Smooth muscle cell (in vitro differentiated cells): ENCODE data around the gene C9orf72. TPM values are rescaled to one million over a fixed set of nuclear protein-coding genes. Genes with fewer than 3 reads are reported as not detected.

Source experiments
- DNase-seq: peaks from one replicate; lab custom pipeline; 2025; ENCODE audit not compliant: unreplicated experiment; lab: John Stamatoyannopoulos, UW
- H2AFZ ChIP-seq: fragments of 200-600 bp; sonication (generic); 2 replicates; pipeline ENCODE4 v1.6.0; 2016; ENCODE audit warnings: antibody characterized with exemption, low read depth, mild to moderate bottlenecking
- H3F3A ChIP-seq: fragments of 200-600 bp; sonication (generic); 2 replicates; pipeline ENCODE4 v1.6.0; 2017; ENCODE audit warnings: antibody characterized with exemption, low read depth
- H3K27ac ChIP-seq: fragments of 200-600 bp; sonication (generic); 2 replicates; pipeline ENCODE4 v1.5.1; 2016; ENCODE audit warnings: low read depth, mild to moderate bottlenecking
- H3K27me3 ChIP-seq: fragments of 200-600 bp; sonication (generic); 2 replicates; pipeline ENCODE4 v1.6.1; 2016; ENCODE audit warnings: low read depth, mild to moderate bottlenecking
- H3K36me3 ChIP-seq: fragments of 200-600 bp; sonication (generic); 2 replicates; pipeline ENCODE4 v1.5.1; 2016; ENCODE audit warnings: low read depth
- H3K4me1 ChIP-seq: fragments of 200-600 bp; sonication (generic); 2 replicates; pipeline ENCODE4 v1.5.1; 2016; ENCODE audit warnings: low read depth
- H3K4me2 ChIP-seq: fragments of 200-600 bp; sonication (generic); 2 replicates; pipeline ENCODE4 v1.6.0; 2016; ENCODE audit warnings: mild to moderate bottlenecking
- H3K4me3 ChIP-seq: fragments of 200-600 bp; sonication (generic); 2 replicates; pipeline ENCODE4 v1.5.1; 2016; ENCODE audit warnings: mild to moderate bottlenecking
- H3K79me2 ChIP-seq: fragments of 200-600 bp; sonication (generic); 2 replicates; pipeline ENCODE4 v1.6.0; 2016; ENCODE audit warnings: low read depth, mild to moderate bottlenecking
- H3K9ac ChIP-seq: fragments of 200-600 bp; sonication (generic); 2 replicates; pipeline ENCODE4 v1.6.0; 2016; ENCODE audit warnings: low read depth
- H3K9me3 ChIP-seq: fragments of 200-600 bp; sonication (generic); replicated peaks from 2 replicates; pipeline ENCODE4 v1.5.1; 2016; ENCODE audit warnings: low read depth
- H4K20me1 ChIP-seq: fragments of 200-600 bp; sonication (generic); 2 replicates; pipeline ENCODE4 v1.6.0; 2016; ENCODE audit warnings: low read depth
- CTCF ChIP-seq: fragments of 200-600 bp; sonication (generic); IDR thresholded peaks from 2 replicates; pipeline ENCODE4 v1.5.1; 2017; ENCODE audit warnings: borderline replicate concordance, mild to moderate bottlenecking, antibody characterized with exemption; ENCODE audit not compliant: insufficient read depth, poor library complexity, severe bottlenecking
- WGBS: methylation state at CpG from one replicate; pipeline ENCODE4 v1.1.7; 2016; ENCODE audit warnings: low lambda C conversion rate; 5-methylcytosine and 5-hydroxymethylcytosine counted together
- polyA plus RNA-seq: library from polyadenylated mRNA; unstranded; fragments of >200 nt; fragmentation: Nextera tagmentation; extraction: Ambion mirVana; gene quantifications from 2 replicates; pipeline ENCODE4 v1.2.1, GENCODE V29; 2016
- total RNA-seq: library from RNA; depleted of rRNA; stranded (reverse); fragments of >200 nt; gene quantifications from 2 replicates; pipeline ENCODE4 v1.2.3, GENCODE V29; 2014

Gene C9orf72
- total and polyA plus RNA-seq, 2 experiments from 2014 or later = 8.2 to 12.5 TPM

DNA sequence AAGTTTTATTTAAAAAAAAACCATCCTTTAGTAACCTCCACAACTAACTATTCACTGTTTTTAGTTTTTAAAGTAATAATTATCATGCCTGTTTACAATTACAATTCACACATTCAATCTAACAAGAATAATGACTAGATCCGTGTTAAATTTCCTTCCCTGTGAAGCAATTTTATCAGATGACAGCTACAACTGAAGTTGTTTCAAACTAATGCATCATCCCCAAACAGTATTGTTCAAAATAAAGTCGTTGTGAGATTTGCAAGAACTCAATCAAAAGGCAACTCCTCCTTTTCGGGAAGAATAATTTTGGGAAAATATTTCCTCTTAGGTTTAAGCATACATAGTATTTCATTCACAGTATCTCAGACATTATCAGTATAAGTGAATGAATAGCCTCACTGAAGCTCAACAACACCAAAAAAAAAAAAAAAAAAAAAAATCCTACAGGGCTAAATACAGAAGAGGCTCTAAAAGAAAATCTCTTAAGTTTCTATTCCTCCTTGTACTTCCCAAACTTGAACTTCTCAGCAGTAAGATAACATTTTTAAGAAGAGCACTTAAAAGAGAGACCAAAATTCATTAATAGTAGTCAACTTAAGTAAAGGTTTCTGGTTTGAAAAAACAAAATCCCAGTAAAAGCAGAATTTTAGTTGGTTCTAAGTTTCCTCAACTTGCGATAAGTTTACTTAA lies 9.4 kb downstream of the C9orf72 start:
- Histone ChIP-seq H3K9ac (no peak overlapping the region), H2AFZ (no peak overlapping the region), H3K36me3 (peaks cover 5% of the 10 kb centered on the region), H3K9me3 (no peaks in the 10 kb centered on the region), H3K27ac (no peak overlapping the region), H3F3A (no peaks in the 10 kb centered on the region), H3K4me2 (no peak overlapping the region), H3K4me1 (no peaks in the 10 kb centered on the region), H3K4me3 (no peak overlapping the region), H3K79me2 (no peaks in the 10 kb centered on the region), H4K20me1 (no peaks in the 10 kb centered on the region), H3K27me3 (no peaks in the 10 kb centered on the region)
- no peak for TF ChIP-seq CTCF
- WGBS = 94% methylated on average over 4 of the region's 4 CpGs
- DNase-seq = no peak

DNA sequence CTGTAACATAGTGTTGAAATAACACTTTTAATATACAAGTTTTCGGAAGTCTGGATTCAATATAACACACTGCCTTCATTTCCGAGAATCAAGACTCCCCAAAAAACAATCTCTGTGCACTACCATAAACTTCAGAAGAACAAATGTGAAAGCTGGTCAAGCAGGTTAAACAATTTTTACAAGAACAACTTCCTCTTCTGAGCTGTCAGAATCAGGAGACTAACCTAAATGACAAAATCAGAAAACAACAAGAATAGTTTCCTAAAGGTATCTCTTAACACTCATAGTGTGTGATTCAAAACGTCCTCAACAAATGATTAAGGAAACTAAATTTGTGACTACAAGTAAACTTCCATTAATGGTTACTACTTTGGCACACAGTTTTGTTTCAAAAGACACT lies 11.6 kb downstream of the C9orf72 start:
- Histone ChIP-seq H4K20me1 (no peaks in the 10 kb centered on the region), H3K4me1 (no peaks in the 10 kb centered on the region), H3K4me2 (no peak overlapping the region), H3K27me3 (no peaks in the 10 kb centered on the region), H3K79me2 (no peaks in the 10 kb centered on the region), H3K9me3 (no peaks in the 10 kb centered on the region), H3F3A (no peaks in the 10 kb centered on the region), H3K36me3 (peaks cover 5% of the 10 kb centered on the region), H3K4me3 (no peak overlapping the region), H3K9ac (no peak overlapping the region), H2AFZ (no peak overlapping the region), H3K27ac (no peak overlapping the region)
- WGBS = 85% methylated on average over 3 of the region's 3 CpGs
- DNase-seq = no peak
- no peak for TF ChIP-seq CTCF

GRCh38 chr9:27560457-27560856 lies 12.8 kb downstream of the C9orf72 start:
- Histone ChIP-seq H3K27me3 (no peaks in the 10 kb centered on the region), H3K4me1 (no peaks in the 10 kb centered on the region), H3K9ac (no peak overlapping the region), H3K4me3 (no peak overlapping the region), H3K36me3 (peaks cover under 1% of the 10 kb centered on the region), H3K9me3 (no peaks in the 10 kb centered on the region), H3K4me2 (no peak overlapping the region), H3K79me2 (no peaks in the 10 kb centered on the region), H3F3A (no peaks in the 10 kb centered on the region), H3K27ac (no peak overlapping the region), H2AFZ (no peak overlapping the region), H4K20me1 (no peaks in the 10 kb centered on the region)
- no peak for DNase-seq
- no peak for TF ChIP-seq CTCF

DNA sequence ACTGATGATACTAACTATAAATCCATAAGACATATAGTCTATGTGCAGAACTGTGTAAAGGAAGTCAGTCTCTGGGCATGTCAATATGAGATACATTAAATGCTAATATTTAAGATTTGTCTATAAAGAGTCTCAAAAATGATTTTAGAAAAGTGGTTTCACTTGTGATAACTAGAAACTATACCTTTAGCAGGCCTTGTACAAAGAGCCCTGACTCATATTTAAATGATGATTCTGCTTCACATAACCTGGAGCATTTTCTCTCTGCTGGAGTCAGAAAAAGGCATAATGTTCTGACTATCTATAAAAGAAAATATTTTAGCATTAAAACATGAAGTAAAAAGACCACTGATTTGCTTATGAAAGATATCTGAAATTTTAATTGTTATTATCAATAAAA lies 15.0 kb downstream of the C9orf72 start:
- H3K9me3 ChIP-seq = no peaks in the 10 kb centered on the region
- H3K4me3 ChIP-seq = no peak overlapping the region
- no peaks in the 10 kb centered on the region for H3K27me3 ChIP-seq
- no peak overlapping the region for H3K9ac ChIP-seq
- peaks cover 4% of the 10 kb centered on the region for H3K36me3 ChIP-seq
- no peaks in the 10 kb centered on the region for H3K4me1 ChIP-seq
- no peak for DNase-seq
- H3F3A ChIP-seq = no peaks in the 10 kb centered on the region
- no peak overlapping the region for H3K27ac ChIP-seq
- no peaks in the 10 kb centered on the region for H4K20me1 ChIP-seq
- no peak overlapping the region for H3K4me2 ChIP-seq
- TF ChIP-seq CTCF = no peak
- no peak overlapping the region for H2AFZ ChIP-seq
- H3K79me2 ChIP-seq = no peaks in the 10 kb centered on the region
